ENCODE results near the gene HPX. TPM values are rescaled to one million over a fixed set of nuclear protein-coding genes. Genes with fewer than 3 reads are reported as not detected.

Gene HPX
- total RNA-seq, 1 donor from 2014 or later = 0.56 TPM

GRCh38 chr11:6418557-6419008, 22.2 kb downstream of the HPX start:
- Mint-ChIP-seq H3K27ac (no peak overlapping the region), H3K4me1 (peaks cover 4% of the 10 kb centered on the region), H3K27me3 (ENCODE audit: insufficient read depth, low read depth) (no peaks in the 10 kb centered on the region), H3K9me3 (no peaks in the 10 kb centered on the region), H3K4me3 (no peak overlapping the region), H3K36me3 (no peaks in the 10 kb centered on the region)
- H3K9me3 ChIP-seq (ENCODE audit: low read depth) = no peaks in the 10 kb centered on the region
- no peaks in the 10 kb centered on the region for H3F3A ChIP-seq (ENCODE audit: low read depth)
- H3K36me3 ChIP-seq = no peaks in the 10 kb centered on the region
- TF ChIP-seq EZH2 (IDR thresholded peaks at IDR 0.05) (no peak), EZH2phosphoT487 (IDR thresholded peaks at IDR 0.05) (no peak)
- TF ChIP-seq, protein P1, sequence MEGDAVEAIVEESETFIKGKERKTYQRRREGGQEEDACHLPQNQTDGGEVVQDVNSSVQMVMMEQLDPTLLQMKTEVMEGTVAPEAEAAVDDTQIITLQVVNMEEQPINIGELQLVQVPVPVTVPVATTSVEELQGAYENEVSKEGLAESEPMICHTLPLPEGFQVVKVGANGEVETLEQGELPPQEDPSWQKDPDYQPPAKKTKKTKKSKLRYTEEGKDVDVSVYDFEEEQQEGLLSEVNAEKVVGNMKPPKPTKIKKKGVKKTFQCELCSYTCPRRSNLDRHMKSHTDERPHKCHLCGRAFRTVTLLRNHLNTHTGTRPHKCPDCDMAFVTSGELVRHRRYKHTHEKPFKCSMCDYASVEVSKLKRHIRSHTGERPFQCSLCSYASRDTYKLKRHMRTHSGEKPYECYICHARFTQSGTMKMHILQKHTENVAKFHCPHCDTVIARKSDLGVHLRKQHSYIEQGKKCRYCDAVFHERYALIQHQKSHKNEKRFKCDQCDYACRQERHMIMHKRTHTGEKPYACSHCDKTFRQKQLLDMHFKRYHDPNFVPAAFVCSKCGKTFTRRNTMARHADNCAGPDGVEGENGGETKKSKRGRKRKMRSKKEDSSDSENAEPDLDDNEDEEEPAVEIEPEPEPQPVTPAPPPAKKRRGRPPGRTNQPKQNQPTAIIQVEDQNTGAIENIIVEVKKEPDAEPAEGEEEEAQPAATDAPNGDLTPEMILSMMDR (IDR thresholded peaks at IDR 0.05) = no peak
- peak overlapping the region; percentile 94 for H3K4me3 ChIP-seq
- DNase-seq (ENCODE audit: low spot score) = peak; percentile 76
- peak overlapping the region; percentile 28 for H3K9ac ChIP-seq
- H3K4me1 ChIP-seq = peaks cover 8% of the 10 kb centered on the region
- peak overlapping the region; percentile 84 for H3K4me2 ChIP-seq
- H2AFZ ChIP-seq (replicated peaks) = peak overlapping the region; percentile 99
- H3K27ac ChIP-seq = no peak overlapping the region
- H3K79me2 ChIP-seq (ENCODE audit: low read depth) = peaks cover 15% of the 10 kb centered on the region
- H4K20me1 ChIP-seq (ENCODE audit: low read depth) = peaks cover 16% of the 10 kb centered on the region
- H3K27me3 ChIP-seq = peaks cover 20% of the 10 kb centered on the region

DNA sequence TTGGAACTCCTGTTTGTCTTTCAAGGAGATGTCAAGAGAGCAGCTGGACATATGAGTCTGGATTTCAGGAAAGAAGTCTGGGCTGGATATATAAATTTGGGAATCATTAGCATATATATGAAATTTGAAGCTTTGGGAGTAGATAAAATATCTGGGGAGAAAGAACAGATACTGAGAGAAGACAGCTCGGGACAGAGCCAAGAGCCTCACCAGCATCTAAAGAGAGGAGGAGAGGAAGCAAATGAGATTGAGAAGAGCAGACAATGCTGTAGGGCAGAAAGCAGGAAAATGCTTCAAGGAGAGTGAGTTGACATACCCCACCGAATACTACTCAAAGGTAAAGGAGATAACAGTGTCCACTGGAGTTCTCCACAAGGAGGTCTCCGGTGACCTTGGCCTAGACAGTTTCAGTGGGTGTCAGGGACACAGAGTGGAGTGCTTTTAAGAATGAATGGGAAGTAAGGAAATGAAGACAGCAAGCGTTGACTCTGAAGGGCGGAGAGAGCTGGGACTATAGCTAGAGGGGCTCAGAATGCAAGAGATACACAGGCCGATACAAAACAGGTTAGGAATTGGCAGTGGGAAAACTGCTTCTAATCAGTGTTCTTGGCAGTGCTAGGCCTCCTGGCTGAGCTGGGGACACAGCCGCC, 22.8 kb downstream of the HPX start:
- Histone ChIP-seq H3K27ac (no peak overlapping the region), H3K36me3 (no peaks in the 10 kb centered on the region), H3K4me3 (peak overlapping the region; percentile 94), H3K79me2 (ENCODE audit: low read depth) (peaks cover 15% of the 10 kb centered on the region), H3K4me1 (peaks cover 8% of the 10 kb centered on the region), H3K9ac (peak overlapping the region; percentile 28), H3K9me3 (ENCODE audit: low read depth) (no peaks in the 10 kb centered on the region), H3K4me2 (peak overlapping the region; percentile 84), H4K20me1 (ENCODE audit: low read depth) (peaks cover 16% of the 10 kb centered on the region), H2AFZ (replicated peaks) (no peak overlapping the region), H3K27me3 (peaks cover 17% of the 10 kb centered on the region), H3F3A (ENCODE audit: low read depth) (no peaks in the 10 kb centered on the region)
- H3K4me1 Mint-ChIP-seq = peaks cover 4% of the 10 kb centered on the region
- no peaks in the 10 kb centered on the region for H3K9me3 Mint-ChIP-seq
- H3K27ac Mint-ChIP-seq = no peak overlapping the region
- TF ChIP-seq, protein P1 (IDR thresholded peaks at IDR 0.05) = no peak
- no peak for TF ChIP-seq EZH2 (IDR thresholded peaks at IDR 0.05)
- TF ChIP-seq EZH2phosphoT487 (IDR thresholded peaks at IDR 0.05) = no peak
- DNase-seq (ENCODE audit: low spot score) = no peak
- H3K27me3 Mint-ChIP-seq (ENCODE audit: insufficient read depth, low read depth) = no peaks in the 10 kb centered on the region
- H3K36me3 Mint-ChIP-seq = no peaks in the 10 kb centered on the region
- H3K4me3 Mint-ChIP-seq = no peak overlapping the region

GRCh38 chr11:6415797-6416196, 25.0 kb downstream of the HPX start:
- Histone ChIP-seq H3K4me1 (peaks cover 8% of the 10 kb centered on the region), H3K9me3 (ENCODE audit: low read depth) (no peaks in the 10 kb centered on the region), H3K9ac (no peak overlapping the region), H3K36me3 (no peaks in the 10 kb centered on the region), H3F3A (ENCODE audit: low read depth) (no peaks in the 10 kb centered on the region), H3K79me2 (ENCODE audit: low read depth) (peaks cover 15% of the 10 kb centered on the region), H3K4me2 (no peak overlapping the region), H3K27ac (no peak overlapping the region), H2AFZ (replicated peaks) (no peak overlapping the region), H3K4me3 (no peak overlapping the region), H3K27me3 (peaks cover 16% of the 10 kb centered on the region), H4K20me1 (ENCODE audit: low read depth) (peaks cover 16% of the 10 kb centered on the region)
- Mint-ChIP-seq H3K9me3 (no peaks in the 10 kb centered on the region), H3K27me3 (ENCODE audit: insufficient read depth, low read depth) (no peaks in the 10 kb centered on the region), H3K27ac (no peak overlapping the region), H3K36me3 (peaks cover under 1% of the 10 kb centered on the region), H3K4me3 (no peak overlapping the region), H3K4me1 (peaks cover 4% of the 10 kb centered on the region)
- TF ChIP-seq EZH2phosphoT487 (IDR thresholded peaks at IDR 0.05) (no peak), EZH2 (IDR thresholded peaks at IDR 0.05) (no peak)
- TF ChIP-seq, protein P1 (IDR thresholded peaks at IDR 0.05) = no peak
- DNase-seq (ENCODE audit: low spot score) = no peak

Measured in neural progenitor cell (in vitro differentiated cells).